ENCODE data around the gene NUDT16L1. TPM values are rescaled to one million over a fixed set of nuclear protein-coding genes. Genes with fewer than 3 reads are reported as not detected.

Gene NUDT16L1
- polyA plus RNA-seq, 1 donor (not counting 4 experiments of a cell fraction or from before 2014, with no cell fraction given) = 23.0 TPM

- FAIRE-seq (no peak), DNase-seq (ENCODE audit: low read depth, low spot score) (no peak)
- Histone ChIP-seq H3K4me2 (ENCODE audit: control insufficient read depth, extremely low read depth, insufficient read depth, low read depth, low read length) (no peak overlapping the region), H3K9me3 (ENCODE audit: control insufficient read depth, low read depth, low read length) (no peaks in the 10 kb centered on the region), H3K27me3 (ENCODE audit: control insufficient read depth, extremely low read depth, insufficient read depth, low read length) (no peaks in the 10 kb centered on the region), H3K27ac (ENCODE audit: control insufficient read depth, insufficient read depth, low read length) (no peak overlapping the region), H3K9ac (ENCODE audit: control insufficient read depth, extremely low read depth, insufficient read depth, low read length) (no peak overlapping the region), H3K4me1 (ENCODE audit: control insufficient read depth, extremely low read depth, insufficient read depth, low read length) (peaks cover 19% of the 10 kb centered on the region), H3K4me3 (ENCODE audit: control insufficient read depth in 2 of 3, extremely low read depth in 1 of 3, insufficient read depth in 2 of 3, low read depth in 1 of 3, low read length in 3 of 3) (no peak overlapping the region), H2AFZ (ENCODE audit: control insufficient read depth, low read length) (no peak overlapping the region), H4K20me1 (ENCODE audit: control insufficient read depth, extremely low read depth, insufficient read depth, low read length) (no peaks in the 10 kb centered on the region), H3K79me2 (ENCODE audit: control insufficient read depth, insufficient read depth, low read length) (no peaks in the 10 kb centered on the region), H3K9me1 (ENCODE audit: control insufficient read depth, extremely low read depth, insufficient read depth, low read length) (peaks cover 4% of the 10 kb centered on the region), H3K36me3 (ENCODE audit: control insufficient read depth in 2 of 2, extremely low read depth in 1 of 2, insufficient read depth in 2 of 2, low read length in 2 of 2) (peaks cover 3 to 38% of the 10 kb centered on the region in 2 experiments)
- dilution Hi-C loops (cut with MboI; ENCODE audit: extremely low pct_ligation_motif_present, low sequenced_read_pairs) = no loop called here
- TF ChIP-seq EZH2 (IDR thresholded peaks at IDR 0.05; ENCODE audit: low read length) (no peak), CTCF (optimal IDR thresholded peaks at IDR 0.05 in 1 of 3, IDR thresholded peaks at IDR 0.05 in 1 of 3, conservative IDR thresholded peaks at IDR 0.05 in 1 of 3; ENCODE audit: extremely low read depth in 1 of 3, insufficient read depth in 2 of 3, low read length in 3 of 3) (no peak)
Observed at GRCh38 chr16:4663465-4663776, 29.9 kb upstream of the NUDT16L1 start.

- H2AFZ ChIP-seq (ENCODE audit: control insufficient read depth, low read length) = no peak overlapping the region
- peaks cover 4% of the 10 kb centered on the region for H3K9me1 ChIP-seq (ENCODE audit: control insufficient read depth, extremely low read depth, insufficient read depth, low read length)
- FAIRE-seq (no peak), DNase-seq (ENCODE audit: low read depth, low spot score) (no peak)
- H3K9me3 ChIP-seq (ENCODE audit: control insufficient read depth, low read depth, low read length) = no peaks in the 10 kb centered on the region
- peaks cover 19% of the 10 kb centered on the region for H3K4me1 ChIP-seq (ENCODE audit: control insufficient read depth, extremely low read depth, insufficient read depth, low read length)
- dilution Hi-C loops (cut with MboI; ENCODE audit: extremely low pct_ligation_motif_present, low sequenced_read_pairs) = no loop called here
- no peaks in the 10 kb centered on the region for H4K20me1 ChIP-seq (ENCODE audit: control insufficient read depth, extremely low read depth, insufficient read depth, low read length)
- H3K79me2 ChIP-seq (ENCODE audit: control insufficient read depth, insufficient read depth, low read length) = no peaks in the 10 kb centered on the region
- no peak overlapping the region for H3K4me3 ChIP-seq (ENCODE audit: control insufficient read depth in 2 of 3, extremely low read depth in 1 of 3, insufficient read depth in 2 of 3, low read depth in 1 of 3, low read length in 3 of 3)
- H3K27ac ChIP-seq (ENCODE audit: control insufficient read depth, insufficient read depth, low read length) = no peak overlapping the region
- no peak overlapping the region for H3K4me2 ChIP-seq (ENCODE audit: control insufficient read depth, extremely low read depth, insufficient read depth, low read depth, low read length)
- H3K9ac ChIP-seq (ENCODE audit: control insufficient read depth, extremely low read depth, insufficient read depth, low read length) = no peak overlapping the region
- H3K27me3 ChIP-seq (ENCODE audit: control insufficient read depth, extremely low read depth, insufficient read depth, low read length) = no peaks in the 10 kb centered on the region
- no peak for TF ChIP-seq EZH2 (IDR thresholded peaks at IDR 0.05; ENCODE audit: low read length)
- TF ChIP-seq CTCF (optimal IDR thresholded peaks at IDR 0.05 in 1 of 3, IDR thresholded peaks at IDR 0.05 in 1 of 3, conservative IDR thresholded peaks at IDR 0.05 in 1 of 3; ENCODE audit: extremely low read depth in 1 of 3, insufficient read depth in 2 of 3, low read length in 3 of 3) = no peak
- H3K36me3 ChIP-seq (ENCODE audit: control insufficient read depth in 2 of 2, extremely low read depth in 1 of 2, insufficient read depth in 2 of 2, low read length in 2 of 2) = peaks cover 8 to 38% of the 10 kb centered on the region in 2 experiments
Observed at GRCh38 chr16:4663777-4664465, 29.4 kb upstream of the NUDT16L1 start.
